Measurements from ENCODE around the gene CCL25.
A peak's percentile ranks its signal among the peaks of the same experiment; 100 is the strongest.
"Not testable (repeated sequence)": the region's sequence is repeated elsewhere in the genome, so short reads cannot be mapped to it uniquely, and the experiment has no call there.

Gene CCL25

GRCh38 chr19:8052464-8052859, at the start of gene CCL25:
TSS of gene CCL25 (plus strand) at chr19:8052760. CDS start at chr19:8053050, 290 bp downstream.
- no peak for DNase-seq

- no peak for DNase-seq
Measured at GRCh38 chr19:8004001-8004400, 48.6 kb upstream of the CCL25 start.

- DNase-seq: no peak
Measured at GRCh38 chr19:8004723-8005513, 47.6 kb upstream of the CCL25 start.

- DNase-seq: peak; percentile 16 to 91 (median 72)
Measured at GRCh38 chr19:8005534-8006256, 46.9 kb upstream of the CCL25 start, which contains the start of gene ELAVL1. TSS of gene ELAVL1 (minus strand) at chr19:8005641. CDS start at chr19:7991815, 13,826 bp downstream.

- DNase-seq: no peak
Measured at GRCh38 chr19:8017808-8018207, 34.8 kb upstream of the CCL25 start.

- no peak for DNase-seq
Measured at GRCh38 chr19:8020681-8021080, 31.9 kb upstream of the CCL25 start.

GRCh38 chr19:8021374-8021773, 31.2 kb upstream of the CCL25 start:
- DNase-seq: no peak

- DNase-seq: no peak
Measured at GRCh38 chr19:8022275-8022674, 30.3 kb upstream of the CCL25 start.

GRCh38 chr19:8023371-8023770, 29.2 kb upstream of the CCL25 start:
- no peak for DNase-seq

GRCh38 chr19:8024256-8024655, 28.3 kb upstream of the CCL25 start:
- DNase-seq: not testable (repeated sequence)

GRCh38 chr19:8025316-8025715, 27.2 kb upstream of the CCL25 start:
- no peak for DNase-seq

- DNase-seq: no peak
Measured at GRCh38 chr19:8028951-8029491, 23.5 kb upstream of the CCL25 start.

GRCh38 chr19:8030960-8031359, 21.6 kb upstream of the CCL25 start:
- peak in 2 of 14 donors; percentile 0 to 22 for DNase-seq

GRCh38 chr19:8033287-8034177, 19.0 kb upstream of the CCL25 start:
- DNase-seq: not testable (repeated sequence)

GRCh38 chr19:8034178-8034525, 18.4 kb upstream of the CCL25 start:
- DNase-seq: no peak

GRCh38 chr19:8036434-8037099, 16.0 kb upstream of the CCL25 start:
- DNase-seq: no peak

- DNase-seq: no peak
Measured at GRCh38 chr19:8038815-8039214, 13.7 kb upstream of the CCL25 start.

- DNase-seq: no peak
Measured at GRCh38 chr19:8039231-8039630, 13.3 kb upstream of the CCL25 start.

- DNase-seq: no peak
Measured at GRCh38 chr19:8041531-8041931, 11.0 kb upstream of the CCL25 start.

- DNase-seq: no peak
Measured at GRCh38 chr19:8042900-8043299, 9.7 kb upstream of the CCL25 start.

- DNase-seq: no peak
Measured at GRCh38 chr19:8044018-8044417, 8.5 kb upstream of the CCL25 start.

Data from C1 segment of cervical spinal cord (tissue), 14 donors.